GM13977 (cell line): ENCODE data around the gene MXRA5.
"Not testable (repeated sequence)": the region's sequence is repeated elsewhere in the genome, so short reads cannot be mapped to it uniquely, and the experiment has no call there.

Source experiments
- DNase-seq: peaks from one replicate; pipeline ENCODE4 v3.0.0; 2012; ENCODE audit warnings: low spot score
- CTCF ChIP-seq: IDR thresholded peaks from 2 replicates; pipeline ENCODE4 v1.5.1; 2012; ENCODE audit warnings: mild to moderate bottlenecking, control low read depth; ENCODE audit not compliant: insufficient read depth; ENCODE audit errors: extremely low read depth, missing control alignments
- in situ Hi-C: fragments of 300-500 bp; cut with MboI; formaldehyde crosslinking; loops from one replicate; pipeline ENCODE4 v1.12.0; 2022; ENCODE audit warnings: low sequenced_read_pairs, low pct_unique_long_range_greater_than_20kb, mixed read lengths, inconsistent platforms; ENCODE audit not compliant: unreplicated experiment

MXRA5 gene

GRCh38 chrX:3360881-3361280 is 14.4 kb upstream of the MXRA5 start:
- no peak for TF ChIP-seq CTCF
- DNase-seq, result no peak
- in situ Hi-C loops, result no loop called here

- DNase-seq, in situ Hi-C loops: not testable (repeated sequence)
These were observed 6.3 kb upstream of the MXRA5 start for GRCh38 chrX:3352741-3353140.

- in situ Hi-C loops, result no loop called here
- no peak for TF ChIP-seq CTCF
- no peak for DNase-seq
These were observed 4.8 kb upstream of the MXRA5 start for GRCh38 chrX:3351276-3351675.

- in situ Hi-C loops, result no loop called here
- no peak for DNase-seq
These were observed 1.7 kb upstream of the MXRA5 start for GRCh38 chrX:3348191-3348590.

GRCh38 chrX:3345281-3346191 is 916 bp downstream of the MXRA5 start:
- in situ Hi-C loops, result no loop called here
- TF ChIP-seq CTCF, result no peak
- DNase-seq, result no peak

More at GRCh38 chrX:3348191-3348590, 1.7 kb upstream of the MXRA5 start:
- TF ChIP-seq CTCF, result no peak

GRCh38 chrX:3343569-3343968 is 2.9 kb downstream of the MXRA5 start:
- DNase-seq, in situ Hi-C loops: not testable (repeated sequence)

- DNase-seq, result no peak
- no peak for TF ChIP-seq CTCF
- in situ Hi-C loops, result no loop called here
These were observed 6.4 kb downstream of the MXRA5 start for GRCh38 chrX:3340016-3340415.

- in situ Hi-C loops, result no loop called here
- no peak for TF ChIP-seq CTCF
- no peak for DNase-seq
These were observed 19.8 kb downstream of the MXRA5 start for GRCh38 chrX:3326681-3327080.
